Activated CD4-positive, alpha-beta T cell treated with anti-CD3 and anti-CD28 coated beads for 1 hour (primary cell): ENCODE measurements around the gene TP63.
"Not testable (repeated sequence)": the region's sequence is repeated elsewhere in the genome, so short reads cannot be mapped to it uniquely, and the experiment has no call there.

Experiments used
- DNase-seq: peaks from one replicate; pipeline ENCODE4 v3.0.0-alpha.2; 2020

TP63 gene

GRCh38 chr3:189629803-189630455, 1.3 kb upstream of the TP63 start:
- no peak for DNase-seq

- DNase-seq = no peak
Observed at GRCh38 chr3:189630767-189631372, 319 bp upstream of the TP63 start.

- DNase-seq = no peak
Observed at GRCh38 chr3:189631409-189631808, 220 bp downstream of the TP63 start.

GRCh38 chr3:189632242-189632641, 1.1 kb downstream of the TP63 start:
- no peak for DNase-seq

GRCh38 chr3:189635339-189635738, 4.2 kb downstream of the TP63 start:
- DNase-seq = no peak

GRCh38 chr3:189636048-189636447, 4.9 kb downstream of the TP63 start:
- no peak for DNase-seq

- no peak for DNase-seq
Observed at GRCh38 chr3:189637750-189638149, 6.6 kb downstream of the TP63 start.

- DNase-seq = no peak
Observed at GRCh38 chr3:189638276-189639031, 7.3 kb downstream of the TP63 start.

- no peak for DNase-seq
Observed at GRCh38 chr3:189641776-189642175, 10.6 kb downstream of the TP63 start.

GRCh38 chr3:189646853-189647542, 15.8 kb downstream of the TP63 start:
- no peak for DNase-seq

- no peak for DNase-seq
Observed at GRCh38 chr3:189652042-189652441, 20.9 kb downstream of the TP63 start.

- DNase-seq = no peak
Observed at GRCh38 chr3:189655617-189656016, 24.4 kb downstream of the TP63 start.

GRCh38 chr3:189659571-189659970, 28.4 kb downstream of the TP63 start:
- DNase-seq = no peak

GRCh38 chr3:189664311-189664710, 33.1 kb downstream of the TP63 start:
- no peak for DNase-seq

- not testable (repeated sequence) for DNase-seq
Observed at GRCh38 chr3:189672346-189672745, 41.2 kb downstream of the TP63 start.

GRCh38 chr3:189673535-189673934, 42.3 kb downstream of the TP63 start:
- DNase-seq = no peak

- DNase-seq = no peak
Observed at GRCh38 chr3:189674249-189674913, 43.2 kb downstream of the TP63 start.

- DNase-seq = no peak
Observed at GRCh38 chr3:189677667-189678066, 46.5 kb downstream of the TP63 start.

- DNase-seq = no peak
Observed at GRCh38 chr3:189680723-189681122, 49.5 kb downstream of the TP63 start.

- DNase-seq = no peak
Observed at GRCh38 chr3:189683546-189684255, 52.5 kb downstream of the TP63 start.

- no peak for DNase-seq
Observed at GRCh38 chr3:189684317-189684716, 53.1 kb downstream of the TP63 start.

GRCh38 chr3:189685291-189685690, 54.1 kb downstream of the TP63 start:
- DNase-seq = no peak
